Nephron (organoid): ENCODE data around the gene DPY19L3.

Source experiments
- H3K27ac Mint-ChIP-seq, 3 experiments: 2 replicates each; pipeline ENCODE4 v1.8.0; 2020; ENCODE audit warnings: mixed read lengths in 3 of 3, mild to moderate bottlenecking in 2 of 3, moderate library complexity in 1 of 3
- H3K27me3 Mint-ChIP-seq: 2 replicates; pipeline ENCODE4 v1.8.0; 2021; ENCODE audit warnings: low read depth, mild to moderate bottlenecking, moderate library complexity, mixed read lengths
- H3K36me3 Mint-ChIP-seq: 2 replicates; pipeline ENCODE4 v1.8.0; 2020; ENCODE audit warnings: low read depth, mixed read lengths
- H3K4me1 Mint-ChIP-seq: 2 replicates; pipeline ENCODE4 v1.8.0; 2020; ENCODE audit warnings: mixed read lengths
- H3K4me3 Mint-ChIP-seq, 3 experiments: 2 replicates each; pipeline ENCODE4 v1.8.0; 2020; ENCODE audit warnings: mild to moderate bottlenecking in 3 of 3, mixed read lengths in 3 of 3, moderate library complexity in 2 of 3
- H3K9me3 Mint-ChIP-seq: 2 replicates; pipeline ENCODE4 v1.8.0; 2020; ENCODE audit warnings: mixed read lengths
- CTCF ChIP-seq, 3 experiments: fragments of 200-600 bp; sonication (generic); IDR thresholded peaks; one replicate each; pipeline ENCODE4 v1.5.0; 2021; ENCODE audit warnings: antibody characterized with exemption in 3 of 3; ENCODE audit not compliant: unreplicated experiment in 3 of 3

Gene DPY19L3

GRCh38 chr19:32405431-32406160, at the start of gene DPY19L3:
Gene DPY19L3, plus strand, starts transcription at chr19:32405770. Its CDS starts 2,484 bp downstream, at chr19:32408254.
- H3K4me1 Mint-ChIP-seq = peaks cover 40% of the 10 kb centered on the region
- no peaks in the 10 kb centered on the region for H3K9me3 Mint-ChIP-seq

GRCh38 chr19:32357720-32358119, 47.9 kb upstream of the DPY19L3 start:
- no peak overlapping the region for H3K27ac Mint-ChIP-seq
- TF ChIP-seq CTCF (IDR thresholded peaks at IDR 0.05; ENCODE audit: unreplicated experiment in 3 of 3) = peak; percentile 19 to 39 (median 24)
- no peak overlapping the region for H3K4me3 Mint-ChIP-seq
- H3K27me3 Mint-ChIP-seq = no peaks in the 10 kb centered on the region
- H3K36me3 Mint-ChIP-seq = peaks cover 79% of the 10 kb centered on the region
- H3K9me3 Mint-ChIP-seq = no peaks in the 10 kb centered on the region
- H3K4me1 Mint-ChIP-seq = no peaks in the 10 kb centered on the region

More at GRCh38 chr19:32405431-32406160, at the start of gene DPY19L3:
- peaks cover 30% of the 10 kb centered on the region for H3K36me3 Mint-ChIP-seq
- peak within 1 kb of the TSS; percentile 92 to 98 (median 94) for H3K4me3 Mint-ChIP-seq
- H3K27me3 Mint-ChIP-seq = no peaks in the 10 kb centered on the region
- peak within 1 kb of the TSS; percentile 96 to 98 (median 97) for H3K27ac Mint-ChIP-seq
- no peak for TF ChIP-seq CTCF (IDR thresholded peaks at IDR 0.05; ENCODE audit: unreplicated experiment in 3 of 3)

- Mint-ChIP-seq H3K36me3 (peaks cover 78% of the 10 kb centered on the region), H3K27me3 (no peaks in the 10 kb centered on the region), H3K27ac (peak overlapping the region in 1 of 3 experiments; percentile 70), H3K9me3 (no peaks in the 10 kb centered on the region), H3K4me1 (no peaks in the 10 kb centered on the region), H3K4me3 (no peak overlapping the region)
- TF ChIP-seq CTCF (IDR thresholded peaks at IDR 0.05; ENCODE audit: unreplicated experiment in 3 of 3) = no peak
Observed at GRCh38 chr19:32358321-32358720, 47.2 kb upstream of the DPY19L3 start.

- Mint-ChIP-seq H3K36me3 (peaks cover 75% of the 10 kb centered on the region), H3K9me3 (no peaks in the 10 kb centered on the region), H3K4me3 (no peak overlapping the region), H3K27me3 (no peaks in the 10 kb centered on the region), H3K27ac (no peak overlapping the region), H3K4me1 (no peaks in the 10 kb centered on the region)
- no peak for TF ChIP-seq CTCF (IDR thresholded peaks at IDR 0.05; ENCODE audit: unreplicated experiment in 3 of 3)
Observed at GRCh38 chr19:32359581-32359980, 46.0 kb upstream of the DPY19L3 start.

- no peaks in the 10 kb centered on the region for H3K4me1 Mint-ChIP-seq
- H3K36me3 Mint-ChIP-seq = peaks cover 75% of the 10 kb centered on the region
- H3K27ac Mint-ChIP-seq = no peak overlapping the region
- no peak overlapping the region for H3K4me3 Mint-ChIP-seq
- H3K27me3 Mint-ChIP-seq = no peaks in the 10 kb centered on the region
- H3K9me3 Mint-ChIP-seq = no peaks in the 10 kb centered on the region
- no peak for TF ChIP-seq CTCF (IDR thresholded peaks at IDR 0.05; ENCODE audit: unreplicated experiment in 3 of 3)
Observed at GRCh38 chr19:32361574-32362317, 43.8 kb upstream of the DPY19L3 start.
